Naive thymus-derived CD4-positive, alpha-beta T cell (primary cell): ENCODE measurements around the gene CRYL1. TPM values are rescaled to one million over a fixed set of nuclear protein-coding genes. Genes with fewer than 3 reads are reported as not detected.

ENCODE experiments used
- ATAC-seq: fragments of 150-1000 bp; cut with Tn5 transposase; 2 replicates; pipeline ENCODE4 v1.10.0; 2021; ENCODE audit warnings: mild to moderate bottlenecking, moderate library complexity
- CTCF ChIA-PET: fragments of 350-600 bp; sonication (Branson Sonifier 250); formaldehyde crosslinking; loops from one replicate; lab custom pipeline; 2021; ENCODE audit warnings: antibody characterized with exemption; lab: Charles Lee
- POLR2A ChIA-PET: fragments of 350-600 bp; sonication (Branson Sonifier 250); formaldehyde crosslinking; loops from one replicate; lab custom pipeline; 2021; ENCODE audit warnings: antibody characterized with exemption, inconsistent platforms; lab: Charles Lee
- DNase-seq, 9 donors: peaks; one replicate each; pipeline versions ENCODE4 v3.0.0 to v3.0.0-alpha.2; 2020 to 2022; ENCODE audit warnings: mixed read lengths in 1 of 9
- H3K27ac ChIP-seq: one replicate; pipeline ENCODE4 v1.7.0; 2013; ENCODE audit warnings: mild to moderate bottlenecking, low read depth, low read length, moderate library complexity
- H3K27me3 ChIP-seq, 2 donors: one replicate each; pipeline ENCODE4 v1.7.0; 2013; ENCODE audit warnings: low read length in 2 of 2, mild to moderate bottlenecking in 2 of 2, moderate library complexity in 2 of 2; ENCODE audit not compliant: control insufficient read depth in 2 of 2, insufficient read depth in 2 of 2
- H3K36me3 ChIP-seq, 3 experiments: 1 replicate in 2 of 3; 2 replicates in 1 of 3; pipeline ENCODE4 v1.7.0; 2013; ENCODE audit warnings: low read length in 3 of 3, mild to moderate bottlenecking in 3 of 3, moderate library complexity in 1 of 3; ENCODE audit not compliant: insufficient read depth in 3 of 3, control insufficient read depth in 2 of 3
- H3K4me1 ChIP-seq, 2 donors: one replicate each; pipeline ENCODE4 v1.7.0; 2013; ENCODE audit warnings: low read length in 2 of 2, mild to moderate bottlenecking in 2 of 2, moderate library complexity in 1 of 2; ENCODE audit not compliant: control insufficient read depth in 2 of 2, insufficient read depth in 2 of 2
- H3K4me3 ChIP-seq: 2 replicates; pipeline ENCODE4 v1.7.0; 2013; ENCODE audit warnings: mild to moderate bottlenecking, low read length
- H3K9me3 ChIP-seq, 3 experiments: 1 replicate in 2 of 3; 2 replicates in 1 of 3; pipeline ENCODE4 v1.7.0; 2013; ENCODE audit warnings: low read length in 3 of 3; ENCODE audit not compliant: control insufficient read depth in 2 of 3
- H3K27ac Mint-ChIP-seq, 9 donors: one replicate each; pipeline ENCODE4 v1.8.0; 2020 to 2022; ENCODE audit warnings: mixed read lengths in 9 of 9, mild to moderate bottlenecking in 8 of 9, moderate library complexity in 5 of 9, inconsistent platforms in 2 of 9
- H3K27me3 Mint-ChIP-seq, 5 donors: one replicate each; pipeline ENCODE4 v1.8.0; 2021 to 2022; ENCODE audit warnings: mixed read lengths in 5 of 5, mild to moderate bottlenecking in 1 of 5
- H3K36me3 Mint-ChIP-seq, 5 donors: one replicate each; pipeline ENCODE4 v1.8.0; 2020 to 2022; ENCODE audit warnings: mixed read lengths in 5 of 5, mild to moderate bottlenecking in 3 of 5, inconsistent platforms in 1 of 5
- H3K4me1 Mint-ChIP-seq, 7 donors: one replicate each; pipeline ENCODE4 v1.8.0; 2020 to 2022; ENCODE audit warnings: mixed read lengths in 7 of 7, mild to moderate bottlenecking in 3 of 7, inconsistent platforms in 1 of 7
- H3K4me3 Mint-ChIP-seq, 10 donors: one replicate each; pipeline ENCODE4 v1.8.0; 2020 to 2022; ENCODE audit warnings: mild to moderate bottlenecking in 10 of 10, mixed read lengths in 10 of 10, moderate library complexity in 6 of 10, inconsistent platforms in 2 of 10
- H3K9me3 Mint-ChIP-seq, 11 donors: one replicate each; pipeline ENCODE4 v1.8.0; 2020 to 2022; ENCODE audit warnings: mixed read lengths in 11 of 11, mild to moderate bottlenecking in 4 of 11, inconsistent platforms in 1 of 11, moderate library complexity in 1 of 11
- intact Hi-C, 2 donors: fragments of 100-400 bp; cut with micrococcal nuclease; formaldehyde crosslinking; loops; one replicate each; pipeline ENCODE4 v1.15.1; 2023
- polyA plus RNA-seq, 2 donors: library from polyadenylated mRNA; unstranded; fragments of 300-500 nt; fragmentation: Illumina TruSeq; gene quantifications; one replicate each; pipeline ENCODE4 v1.2.3, GENCODE V29; 2021
- total RNA-seq, 6 experiments: library from RNA in 5 of 6; stranded (reverse) in 5 of 6; gene quantifications; 1 replicate in 5 of 6; 2 replicates in 1 of 6; pipeline ENCODE4 v1.2.3 and lab custom pipeline; 2021 to 2026

CRYL1 gene, protein sequence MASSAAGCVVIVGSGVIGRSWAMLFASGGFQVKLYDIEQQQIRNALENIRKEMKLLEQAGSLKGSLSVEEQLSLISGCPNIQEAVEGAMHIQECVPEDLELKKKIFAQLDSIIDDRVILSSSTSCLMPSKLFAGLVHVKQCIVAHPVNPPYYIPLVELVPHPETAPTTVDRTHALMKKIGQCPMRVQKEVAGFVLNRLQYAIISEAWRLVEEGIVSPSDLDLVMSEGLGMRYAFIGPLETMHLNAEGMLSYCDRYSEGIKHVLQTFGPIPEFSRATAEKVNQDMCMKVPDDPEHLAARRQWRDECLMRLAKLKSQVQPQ
- total RNA-seq (10 to 100 TPM; 12.3 to 21.2 (median 16.3) TPM), polyA plus RNA-seq (10 to 100 TPM; 32.4 to 44.1 TPM), total RNA-seq (lab: John Stamatoyannopoulos, UW) (8.6 reads per million, percentile 33 among the genes with 10 or more reads in this experiment)

DNA sequence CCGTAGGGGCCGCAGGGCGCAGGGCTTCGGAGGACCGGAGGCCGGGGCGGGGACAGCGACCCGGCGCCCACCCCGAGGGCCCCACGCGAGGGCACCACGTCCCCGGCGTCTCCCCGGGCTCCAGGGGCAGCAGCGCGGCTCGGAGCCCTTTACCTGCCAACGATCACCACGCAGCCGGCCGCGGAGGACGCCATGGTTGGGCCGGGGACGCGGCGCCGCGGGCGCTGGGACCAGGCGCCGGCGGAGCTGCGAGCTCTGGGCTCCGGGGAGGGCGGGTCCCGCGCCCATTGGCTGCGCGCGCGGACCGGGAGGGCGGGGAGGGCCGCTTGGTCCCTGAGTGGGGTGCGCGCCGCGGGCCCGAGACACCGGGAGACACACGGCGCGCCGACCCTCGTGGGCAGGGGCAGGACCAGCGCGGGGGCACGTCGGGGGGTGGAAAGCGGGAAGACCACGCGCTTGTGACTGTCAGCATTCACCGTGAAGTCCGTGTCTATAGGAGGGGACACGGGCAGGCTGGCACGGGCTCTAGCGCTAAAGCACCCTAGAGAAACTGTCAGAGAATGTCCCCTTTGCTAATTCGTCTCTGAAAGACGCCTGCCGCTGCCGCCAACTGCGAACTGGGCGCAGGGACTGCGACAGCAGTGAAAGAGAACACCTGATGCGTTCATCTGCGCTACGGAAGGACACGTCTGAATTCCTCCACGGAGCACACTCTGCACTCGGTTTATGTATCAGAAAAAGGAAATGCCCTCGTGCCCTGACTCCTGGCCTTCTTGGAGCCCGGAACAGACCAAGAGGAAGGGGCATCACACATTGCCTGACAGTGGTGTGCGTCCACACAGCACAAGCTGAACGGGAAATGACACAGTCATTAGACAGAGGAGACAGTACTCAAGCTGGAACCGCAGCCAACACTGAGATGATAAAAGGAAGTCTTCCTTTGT, at the start of gene CRYL1:
Gene CRYL1, minus strand, starts transcription at position 257 of the 944 bp plus-strand sequence. Its CDS starts 63 bp downstream, at position 194.
- peak within 1 kb of the TSS; percentile 65 for H3K27ac ChIP-seq
- H3K27me3 Mint-ChIP-seq = peaks cover 0 to 9% (median 0%) of the 10 kb centered on the region in 5 donors
- peaks cover 0 to 7% of the 10 kb centered on the region in 2 donors for H3K4me1 ChIP-seq
- ChIA-PET CTCF (interaction anchor here (0.6 kb wide), 1 partner anchor 24 kb away, joined by 5 read pairs; no protein-coding TSS in a partner anchor), POLR2A (interaction anchor here (1.0 to 2.1 kb wide), 3 partner anchors 41 to 376 kb away, joined by 3 to 14 read pairs (median 5); partner anchors contain the start of genes IFT88 and XPO4)
- H3K36me3 ChIP-seq = no peaks in the 10 kb centered on the region
- ATAC-seq (peak; percentile 92), DNase-seq (peak; percentile 56 to 78 (median 68))
- H3K9me3 Mint-ChIP-seq = peaks cover 0 to 7% (median 0%) of the 10 kb centered on the region in 11 donors
- peak within 1 kb of the TSS; percentile 66 to 96 (median 88) for H3K27ac Mint-ChIP-seq
- peaks cover 0 to 3% (median 0%) of the 10 kb centered on the region in 5 donors for H3K36me3 Mint-ChIP-seq
- H3K9me3 ChIP-seq = no peaks in the 10 kb centered on the region
- H3K4me3 Mint-ChIP-seq = peak within 1 kb of the TSS; percentile 76 to 94 (median 87)
- peaks cover 11 to 40% (median 25%) of the 10 kb centered on the region in 7 donors for H3K4me1 Mint-ChIP-seq
- intact Hi-C loops = loop anchor here (1.0 to 10.0 kb wide), 10 partner anchors 31 to 1076 kb away; partner anchors contain the start of genes EEF1AKMT1 (in 2 of the 2), IFT88 (in 2 of the 2), IL17D (in 1 of the 2) and MICU2 (in 1 of the 2)
- no peaks in the 10 kb centered on the region for H3K27me3 ChIP-seq
- H3K4me3 ChIP-seq = peak within 1 kb of the TSS; percentile 68

DNA sequence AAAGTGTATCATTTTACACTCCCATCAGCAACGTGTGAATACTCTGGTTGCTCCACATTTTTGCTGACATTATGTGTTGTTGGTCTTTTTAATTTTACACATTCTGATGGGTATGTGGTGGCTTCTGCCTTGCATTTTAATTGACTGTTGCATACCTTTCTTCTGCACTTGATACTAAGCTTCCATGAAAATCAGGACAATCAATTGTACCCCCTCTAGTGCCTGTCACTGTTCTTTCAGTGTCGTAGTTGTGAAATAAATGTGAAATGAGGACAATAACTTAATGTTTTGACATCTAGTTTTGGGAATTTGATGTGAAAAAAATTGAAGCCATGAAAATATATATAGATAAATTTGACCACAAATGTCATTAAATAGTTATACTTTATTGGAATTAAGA, 48.0 kb upstream of the CRYL1 start:
- no peaks in the 10 kb centered on the region for H3K4me1 ChIP-seq
- H3K27ac Mint-ChIP-seq = no peak overlapping the region
- CTCF ChIA-PET = no interaction called here
- peaks cover 0 to 28% (median 5%) of the 10 kb centered on the region in 11 donors for H3K9me3 Mint-ChIP-seq
- POLR2A ChIA-PET = no interaction called here
- no peak overlapping the region for H3K4me3 Mint-ChIP-seq
- no peaks in the 10 kb centered on the region for H3K36me3 ChIP-seq
- H3K9me3 ChIP-seq = no peaks in the 10 kb centered on the region
- no peak for DNase-seq
- peaks cover 18 to 62% (median 48%) of the 10 kb centered on the region in 5 donors for H3K36me3 Mint-ChIP-seq
- no peak for ATAC-seq
- no peak overlapping the region for H3K4me3 ChIP-seq
- no peak overlapping the region for H3K27ac ChIP-seq
- no peaks in the 10 kb centered on the region for H3K27me3 Mint-ChIP-seq
- peaks cover 0 to 7% (median 0%) of the 10 kb centered on the region in 7 donors for H3K4me1 Mint-ChIP-seq
- H3K27me3 ChIP-seq = no peaks in the 10 kb centered on the region
- intact Hi-C loops = no loop called here

DNA sequence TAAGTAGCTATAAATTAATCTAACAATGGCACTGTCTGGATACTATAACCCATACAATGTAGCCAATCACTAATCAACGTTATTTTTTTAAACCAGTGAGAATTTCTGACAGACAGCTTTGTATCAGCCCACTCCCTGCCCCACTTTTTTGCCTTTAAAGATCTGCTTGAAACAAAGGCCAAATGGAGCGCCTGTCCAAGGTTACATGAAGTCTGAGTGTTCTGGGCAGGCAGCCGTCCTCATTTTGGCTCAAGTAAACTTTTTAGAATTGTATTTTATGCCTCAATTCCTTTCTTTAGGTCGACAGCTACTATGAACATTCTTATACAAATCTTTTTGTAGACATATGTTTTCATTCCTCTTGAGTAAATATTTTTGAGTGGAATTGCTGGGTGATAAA, 47.5 kb upstream of the CRYL1 start:
- no peaks in the 10 kb centered on the region for H3K27me3 ChIP-seq
- no peak overlapping the region for H3K27ac ChIP-seq
- ChIA-PET CTCF (no interaction called here), POLR2A (interaction anchor here (0.6 kb wide), 1 partner anchor 59 kb away, joined by 3 read pairs; no protein-coding TSS in a partner anchor)
- Mint-ChIP-seq H3K27ac (peak overlapping the region in 1 of 9 donors; percentile 25), H3K27me3 (no peaks in the 10 kb centered on the region), H3K36me3 (peaks cover 16 to 58% (median 43%) of the 10 kb centered on the region in 5 donors), H3K4me1 (peaks cover 0 to 9% (median 3%) of the 10 kb centered on the region in 7 donors), H3K9me3 (peaks cover 0 to 28% (median 5%) of the 10 kb centered on the region in 11 donors), H3K4me3 (no peak overlapping the region)
- H3K4me3 ChIP-seq = no peak overlapping the region
- no peaks in the 10 kb centered on the region for H3K36me3 ChIP-seq
- H3K9me3 ChIP-seq = no peaks in the 10 kb centered on the region
- DNase-seq = no peak
- H3K4me1 ChIP-seq = no peaks in the 10 kb centered on the region
- intact Hi-C loops = no loop called here
- ATAC-seq = no peak

DNA sequence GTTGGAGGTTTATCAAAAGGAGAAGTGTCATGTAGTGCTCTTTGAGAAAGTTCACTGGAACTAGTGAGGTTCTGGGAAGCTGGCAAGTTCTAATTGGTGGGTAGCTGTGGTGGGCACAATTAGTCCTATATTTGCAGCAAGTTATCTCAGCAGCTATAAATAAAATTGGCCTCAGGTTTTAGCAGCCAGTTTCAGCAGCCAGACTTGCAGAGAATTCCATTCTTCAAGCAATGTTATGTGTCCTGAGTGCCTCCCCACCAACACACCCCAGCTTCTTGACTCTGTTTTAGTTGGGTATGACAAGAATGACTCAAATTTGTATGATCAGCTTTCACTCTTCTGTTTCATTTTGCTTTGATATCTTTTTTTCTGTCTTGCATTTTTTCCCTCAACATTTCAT, 46.0 kb upstream of the CRYL1 start:
- Mint-ChIP-seq H3K36me3 (peaks cover 15 to 48% (median 33%) of the 10 kb centered on the region in 5 donors), H3K27ac (no peak overlapping the region), H3K4me1 (peaks cover 7 to 18% (median 12%) of the 10 kb centered on the region in 7 donors), H3K27me3 (no peaks in the 10 kb centered on the region), H3K4me3 (no peak overlapping the region), H3K9me3 (peaks cover 0 to 24% (median 5%) of the 10 kb centered on the region in 11 donors)
- H3K9me3 ChIP-seq = no peaks in the 10 kb centered on the region
- no peak for DNase-seq
- CTCF ChIA-PET = interaction anchor here (0.6 kb wide), 1 partner anchor 82 kb away, joined by 3 read pairs; no protein-coding TSS in a partner anchor
- ATAC-seq = no peak
- H3K27ac ChIP-seq = no peak overlapping the region
- peaks cover 0 to 8% of the 10 kb centered on the region in 2 donors for H3K4me1 ChIP-seq
- H3K36me3 ChIP-seq = peaks cover 0 to 2% (median 0%) of the 10 kb centered on the region in 3 experiments
- H3K27me3 ChIP-seq = no peaks in the 10 kb centered on the region
- intact Hi-C loops = no loop called here
- POLR2A ChIA-PET = interaction anchor here (0.9 kb wide), 1 partner anchor 8 kb away, joined by 3 read pairs; no protein-coding TSS in a partner anchor
- H3K4me3 ChIP-seq = no peak overlapping the region

DNA sequence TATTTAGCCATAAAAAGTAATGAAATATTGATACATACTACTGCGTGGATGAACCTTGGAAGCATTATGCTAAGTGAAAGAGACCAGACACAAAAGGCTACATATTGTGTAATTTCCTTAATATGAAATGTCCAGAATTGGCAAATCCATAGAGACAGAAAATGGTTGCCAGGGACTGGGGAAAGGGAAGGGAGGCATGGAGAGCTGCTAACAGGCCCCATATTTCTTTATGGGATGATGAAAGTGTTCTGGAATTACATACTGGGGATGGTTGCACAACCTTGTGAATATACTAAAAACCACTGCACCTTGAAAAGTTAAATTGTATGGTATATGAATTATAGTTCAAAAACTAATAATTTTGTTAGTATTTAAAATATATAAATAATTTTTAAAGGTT, 44.9 kb upstream of the CRYL1 start:
- no peak overlapping the region for H3K27ac Mint-ChIP-seq
- DNase-seq = no peak
- H3K27me3 Mint-ChIP-seq = no peaks in the 10 kb centered on the region
- H3K9me3 Mint-ChIP-seq = peaks cover 0 to 16% (median 3%) of the 10 kb centered on the region in 11 donors
- Histone ChIP-seq H3K27me3 (no peaks in the 10 kb centered on the region), H3K36me3 (peaks cover 0 to 4% (median 0%) of the 10 kb centered on the region in 3 experiments), H3K27ac (no peak overlapping the region), H3K4me3 (no peak overlapping the region), H3K4me1 (peaks cover 0 to 8% of the 10 kb centered on the region in 2 donors), H3K9me3 (no peaks in the 10 kb centered on the region)
- intact Hi-C loops = no loop called here
- ATAC-seq = no peak
- peaks cover 7 to 23% (median 17%) of the 10 kb centered on the region in 7 donors for H3K4me1 Mint-ChIP-seq
- H3K36me3 Mint-ChIP-seq = peaks cover 6 to 36% (median 22%) of the 10 kb centered on the region in 5 donors
- POLR2A ChIA-PET = no interaction called here
- CTCF ChIA-PET = no interaction called here
- no peak overlapping the region for H3K4me3 Mint-ChIP-seq
